ENCODE data around the gene RBP5.
"Not testable (repeated sequence)": the region's sequence is repeated elsewhere in the genome, so short reads cannot be mapped to it uniquely, and the experiment has no call there.

The RBP5 gene

GRCh38 chr12:7107636-7108002, 21.1 kb downstream of the RBP5 start:
- peak in 1 of 10 donors; percentile 53 for DNase-seq
- intact Hi-C loops (cut with DNase I), result no loop called here

GRCh38 chr12:7107181-7107580, 21.5 kb downstream of the RBP5 start:
- intact Hi-C loops (cut with DNase I), result not testable (repeated sequence)
- DNase-seq, result peak in 3 of 10 donors; percentile 10 to 36 (median 26)

GRCh38 chr12:7106082-7106481, 22.6 kb downstream of the RBP5 start:
- intact Hi-C loops (cut with DNase I), result no loop called here
- DNase-seq, result no peak

- intact Hi-C loops (cut with DNase I), result no loop called here
- peak in 1 of 10 donors; percentile 44 for DNase-seq
These were observed 24.7 kb downstream of the RBP5 start for GRCh38 chr12:7103837-7104584.

- intact Hi-C loops (cut with DNase I), result no loop called here
- no peak for DNase-seq
These were observed 26.1 kb downstream of the RBP5 start for GRCh38 chr12:7102582-7102981.

GRCh38 chr12:7101694-7102131, 27.0 kb downstream of the RBP5 start:
- DNase-seq, result no peak
- intact Hi-C loops (cut with DNase I), result no loop called here

GRCh38 chr12:7101047-7101693, 27.5 kb downstream of the RBP5 start:
- intact Hi-C loops (cut with DNase I), result no loop called here
- DNase-seq, result no peak

GRCh38 chr12:7100239-7100638, 28.4 kb downstream of the RBP5 start:
- intact Hi-C loops (cut with DNase I), result no loop called here
- no peak for DNase-seq

- intact Hi-C loops (cut with DNase I), result loop anchor here (10.0 kb wide), 1 partner anchor 125 kb away; the partner anchor contains the start of genes EMG1 and PHB2
These were observed 29.2 kb downstream of the RBP5 start for GRCh38 chr12:7099290-7099996.

GRCh38 chr12:7096979-7097378, 31.7 kb downstream of the RBP5 start:
- intact Hi-C loops (cut with DNase I), result loop anchor here (10.0 kb wide), 1 partner anchor 122 kb away; the partner anchor contains the start of genes EMG1 and PHB2
- DNase-seq, result peak in 1 of 10 donors; percentile 34

More at GRCh38 chr12:7099290-7099996, 29.2 kb downstream of the RBP5 start:
- DNase-seq, result peak in 1 of 10 donors; percentile 42

GRCh38 chr12:7096006-7096932, 32.4 kb downstream of the RBP5 start:
- DNase-seq, result no peak
- intact Hi-C loops (cut with DNase I), result loop anchor here (10.0 kb wide), 1 partner anchor 121 kb away; the partner anchor contains the start of genes EMG1 and PHB2

GRCh38 chr12:7093892-7094291, 34.8 kb downstream of the RBP5 start:
- no peak for DNase-seq
- intact Hi-C loops (cut with DNase I), result loop anchor here (5.0 to 10.0 kb wide), 2 partner anchors 77 to 119 kb away; partner anchors contain the start of genes EMG1, LPCAT3 and PHB2

- intact Hi-C loops (cut with DNase I), result loop anchor here (5.0 to 10.0 kb wide), 2 partner anchors 76 to 119 kb away; partner anchors contain the start of genes EMG1, LPCAT3 and PHB2
These were observed 35.2 kb downstream of the RBP5 start for GRCh38 chr12:7093486-7093885.

GRCh38 chr12:7092986-7093460, 35.7 kb downstream of the RBP5 start:
- intact Hi-C loops (cut with DNase I), result loop anchor here (5.0 to 10.0 kb wide), 2 partner anchors 76 to 118 kb away; partner anchors contain the start of genes EMG1, LPCAT3 and PHB2
- no peak for DNase-seq

More at GRCh38 chr12:7093486-7093885, 35.2 kb downstream of the RBP5 start:
- no peak for DNase-seq

GRCh38 chr12:7092229-7092985, 36.3 kb downstream of the RBP5 start, which contains the start of gene C1R:
Gene C1R, minus strand, starts transcription at chr12:7092445. Its CDS starts 57 bp downstream, at chr12:7092388.
- intact Hi-C loops (cut with DNase I), result loop anchor here (5.0 to 10.0 kb wide), 2 partner anchors 75 to 118 kb away; partner anchors contain the start of genes EMG1, LPCAT3 and PHB2
- peak in 7 of 10 donors; percentile 63 to 92 (median 69) for DNase-seq

GRCh38 chr12:7091660-7092228, 36.9 kb downstream of the RBP5 start:
- intact Hi-C loops (cut with DNase I), result loop anchor here (5.0 to 10.0 kb wide), 2 partner anchors 74 to 117 kb away; partner anchors contain the start of genes EMG1, LPCAT3 and PHB2
- no peak for DNase-seq

GRCh38 chr12:7091171-7091570, 37.5 kb downstream of the RBP5 start:
- intact Hi-C loops (cut with DNase I), result loop anchor here (5.0 to 10.0 kb wide), 2 partner anchors 74 to 116 kb away; partner anchors contain the start of genes EMG1, LPCAT3 and PHB2
- DNase-seq, result no peak
